GM12873 (cell line): ENCODE measurements around the gene YJEFN3.

Experiments used
- CTCF ChIP-seq: IDR thresholded peaks from 2 replicates; pipeline ENCODE4 v1.5.1; 2012; ENCODE audit warnings: low read depth, mild to moderate bottlenecking, moderate library complexity, low read length, control low read depth; ENCODE audit not compliant: insufficient read depth; ENCODE audit errors: missing control alignments

YJEFN3 gene

GRCh38 chr19:19559931-19560330 lies 31.2 kb downstream of the YJEFN3 start:
- TF ChIP-seq CTCF = no peak

GRCh38 chr19:19561946-19562664 lies 33.4 kb downstream of the YJEFN3 start:
- TF ChIP-seq CTCF = peak; percentile 1

- TF ChIP-seq CTCF = no peak
These were observed 34.1 kb downstream of the YJEFN3 start for GRCh38 chr19:19562665-19563347.

- no peak for TF ChIP-seq CTCF
These were observed 34.7 kb downstream of the YJEFN3 start for GRCh38 chr19:19563348-19563848.

GRCh38 chr19:19566306-19566705 lies 37.6 kb downstream of the YJEFN3 start:
- TF ChIP-seq CTCF = no peak

- no peak for TF ChIP-seq CTCF
These were observed 38.7 kb downstream of the YJEFN3 start for GRCh38 chr19:19567391-19567790.
